ENCODE measurements around the gene HTR1D. TPM values are rescaled to one million over a fixed set of nuclear protein-coding genes. Genes with fewer than 3 reads are reported as not detected.

The HTR1D gene
- total and polyA plus RNA-seq, 12 donors, result 0.03 to 0.06 TPM; not detected in 10

GRCh38 chr1:23244256-23244761 lies 27.0 kb upstream of the HTR1D start:
- TF ChIP-seq CTCF (IDR thresholded peaks at IDR 0.05), result no peak
- no peak for TF ChIP-seq POLR2A (IDR thresholded peaks at IDR 0.05)
- DNase-seq, result no peak
- Histone ChIP-seq H3K4me1 (replicated peaks in 1 of 2) (no peaks in the 10 kb centered on the region), H3K27me3 (peaks cover 4% of the 10 kb centered on the region), H3K4me3 (no peak overlapping the region), H3K27ac (no peak overlapping the region), H3K36me3 (replicated peaks in 1 of 2) (no peaks in the 10 kb centered on the region), H3K9me3 (replicated peaks in 1 of 3) (no peaks in the 10 kb centered on the region)
- intact Hi-C loops (cut with DNase I), result no loop called here
- 92 to 96% (median 93%) methylated on average over 5 to 7 of the region's 7 CpGs for WGBS, 4 donors

GRCh38 chr1:23242414-23242813 lies 25.1 kb upstream of the HTR1D start:
- Histone ChIP-seq H3K4me1 (replicated peaks in 1 of 2) (no peaks in the 10 kb centered on the region), H3K27ac (no peak overlapping the region), H3K36me3 (replicated peaks in 1 of 2) (no peaks in the 10 kb centered on the region), H3K4me3 (no peak overlapping the region), H3K27me3 (no peaks in the 10 kb centered on the region), H3K9me3 (replicated peaks in 1 of 3) (no peaks in the 10 kb centered on the region)
- no peak for DNase-seq
- TF ChIP-seq CTCF (IDR thresholded peaks at IDR 0.05) (no peak), POLR2A (IDR thresholded peaks at IDR 0.05) (no peak)
- intact Hi-C loops (cut with DNase I), result no loop called here
- 79 to 86% (median 84%) methylated on average over 7 of the region's 7 CpGs for WGBS, 4 donors

- H3K9me3 ChIP-seq (replicated peaks in 1 of 3), result no peaks in the 10 kb centered on the region
- H3K27me3 ChIP-seq, result no peaks in the 10 kb centered on the region
- WGBS, 4 donors, result 69 to 87% (median 82%) methylated on average over 5 of the region's 5 CpGs
- TF ChIP-seq CTCF (IDR thresholded peaks at IDR 0.05), result no peak
- TF ChIP-seq POLR2A (IDR thresholded peaks at IDR 0.05), result no peak
- no peak overlapping the region for H3K27ac ChIP-seq
- no peak for DNase-seq
- intact Hi-C loops (cut with DNase I), result no loop called here
- H3K36me3 ChIP-seq (replicated peaks in 1 of 2), result no peaks in the 10 kb centered on the region
- no peak overlapping the region for H3K4me3 ChIP-seq
- no peaks in the 10 kb centered on the region for H3K4me1 ChIP-seq (replicated peaks in 1 of 2)
Measured at GRCh38 chr1:23239638-23240295, 22.5 kb upstream of the HTR1D start.

- TF ChIP-seq CTCF (IDR thresholded peaks at IDR 0.05) (no peak), POLR2A (IDR thresholded peaks at IDR 0.05) (no peak)
- Histone ChIP-seq H3K9me3 (replicated peaks in 1 of 3) (no peaks in the 10 kb centered on the region), H3K27ac (no peak overlapping the region), H3K27me3 (no peaks in the 10 kb centered on the region), H3K36me3 (replicated peaks in 1 of 2) (no peaks in the 10 kb centered on the region), H3K4me1 (replicated peaks in 1 of 2) (no peaks in the 10 kb centered on the region), H3K4me3 (no peak overlapping the region)
- intact Hi-C loops (cut with DNase I), result no loop called here
- WGBS, 4 donors, result 88 to 98% (median 89%) methylated on average over 1 to 2 of the region's 2 CpGs
- no peak for DNase-seq
Measured at GRCh38 chr1:23238565-23238964, 21.3 kb upstream of the HTR1D start.
